HepG2 (cell line): ENCODE measurements around the gene MMP25. TPM values are rescaled to one million over a fixed set of nuclear protein-coding genes. Genes with fewer than 3 reads are reported as not detected.

Source experiments
- AGO2 ChIP-seq: fragments of 200-400 bp; formaldehyde crosslinking; optimal IDR thresholded peaks from 2 replicates; pipeline ENCODE3; 2017; ENCODE audit warnings: mild to moderate bottlenecking, low read depth, low read length, moderate library complexity
- ARID2 ChIP-seq: sonication (generic); formaldehyde crosslinking; IDR thresholded peaks from 2 replicates; pipeline ENCODE4 v1.8.1; 2022; ENCODE audit warnings: mild to moderate bottlenecking, missing genetic modification reagents, borderline replicate concordance
- CSRNP2 ChIP-seq: sonication (generic); formaldehyde crosslinking; conservative IDR thresholded peaks from 2 replicates; pipeline ENCODE4 v1.8.0; 2022; ENCODE audit warnings: low read depth, missing genetic modification reagents
- MAFK ChIP-seq, 2 experiments: IDR thresholded peaks in 1 of 2; conservative IDR thresholded peaks in 1 of 2; 2 replicates each; pipeline ENCODE4 v1.6.1; 2011; ENCODE audit warnings: improper control_type of control experiment in 2 of 2, low read length in 2 of 2
- RERE ChIP-seq: IDR thresholded peaks from 2 replicates; pipeline ENCODE4 v1.6.1; 2016; ENCODE audit warnings: low read depth, missing genetic modification reagents, missing compliant biosample characterization
- SP5 ChIP-seq: IDR thresholded peaks from 2 replicates; pipeline ENCODE4 v1.6.1; 2016; ENCODE audit warnings: low read depth, borderline replicate concordance
- ZSCAN12 ChIP-seq: sonication (generic); formaldehyde crosslinking; IDR thresholded peaks from 2 replicates; pipeline ENCODE4 v1.9.0; 2021; ENCODE audit warnings: mild to moderate bottlenecking, missing genetic modification reagents
- polyA plus RNA-seq, 8 experiments: library from polyadenylated mRNA; depleted of rRNA in 3 of 8; stranded (reverse) in 7 of 8; unstranded in 1 of 8; fragments of >200 nt; fragmentation: Illumina TruSeq in 4 of 8; extraction: Trizol in 4 of 8; gene quantifications; 2 replicates each; pipeline versions ENCODE4 v1.2.1 to v1.2.3, GENCODE V29; 2011 to 2016; ENCODE audit warnings: low read depth in 4 of 8, missing spikeins in 1 of 8, mixed read lengths in 1 of 8; ENCODE audit not compliant: insufficient read depth in 1 of 8
- total RNA-seq, 5 experiments: library from RNA; depleted of rRNA; stranded (reverse); fragments of >200 nt; fragmentation: Illumina TruSeq; extraction: Trizol; gene quantifications; 2 replicates each; pipeline ENCODE4 v1.2.3, GENCODE V29; 2016; ENCODE audit warnings: low read depth in 1 of 5
- TF ChIP-seq, protein P1 (sequence below): sonication (generic); formaldehyde crosslinking; IDR thresholded peaks from one replicate; pipeline ENCODE4 v1.5.1; 2020; ENCODE audit warnings: mild to moderate bottlenecking, missing genetic modification reagents; ENCODE audit errors: not compliant biosample characterization
- TF ChIP-seq, protein P2 (sequence below): sonication (generic); formaldehyde crosslinking; IDR thresholded peaks from 2 replicates; pipeline ENCODE4 v1.9.0; 2021; ENCODE audit warnings: missing genetic modification reagents, mild to moderate bottlenecking, borderline replicate concordance

Gene MMP25
- total and polyA plus RNA-seq, 2 of the 13 experiments (the other 11 are each of a cell fraction or from before 2014, with no cell fraction given) = 0.04 to 0.08 TPM

DNA sequence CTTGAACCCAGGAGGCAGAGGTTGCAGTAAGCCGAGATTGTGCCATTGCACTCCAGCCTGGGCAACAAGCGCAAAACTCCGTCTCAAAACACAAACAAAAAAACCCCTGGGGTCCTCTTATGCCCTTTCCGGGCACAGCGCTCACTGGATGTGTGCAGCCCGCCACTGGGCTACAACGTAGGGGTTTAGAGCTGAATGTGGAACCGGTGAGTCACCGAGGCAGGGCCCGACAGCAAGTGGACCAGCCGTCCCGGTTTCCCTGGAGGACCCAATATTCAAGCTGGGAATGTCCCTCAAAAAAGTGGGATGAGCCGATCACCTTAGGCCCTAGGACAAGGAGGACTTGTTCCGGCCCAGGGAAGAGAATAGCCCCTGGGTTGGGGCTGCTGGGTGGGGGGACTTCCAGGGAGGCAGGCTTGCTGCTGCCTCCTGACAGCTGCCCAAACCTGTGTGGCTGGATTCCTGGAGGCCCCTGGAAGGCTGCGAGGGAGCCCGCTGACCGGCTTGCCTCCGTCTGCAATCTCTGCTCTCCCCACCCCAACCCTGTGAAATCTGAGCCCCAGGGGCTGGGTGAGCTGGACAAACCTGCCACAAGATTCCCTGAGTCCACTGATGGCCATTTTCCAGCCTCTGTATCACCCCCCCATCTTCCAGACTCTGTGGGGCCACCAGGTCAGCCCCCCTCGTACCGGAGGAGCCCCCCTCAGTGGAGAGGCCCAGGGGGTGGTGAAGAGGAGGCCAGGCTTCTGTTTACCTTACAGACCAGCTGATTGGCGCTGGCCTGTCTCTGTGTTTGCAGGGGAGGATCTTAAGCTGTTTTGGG, 36.6 kb upstream of the MMP25 start (continued):
- TF ChIP-seq, protein P1, sequence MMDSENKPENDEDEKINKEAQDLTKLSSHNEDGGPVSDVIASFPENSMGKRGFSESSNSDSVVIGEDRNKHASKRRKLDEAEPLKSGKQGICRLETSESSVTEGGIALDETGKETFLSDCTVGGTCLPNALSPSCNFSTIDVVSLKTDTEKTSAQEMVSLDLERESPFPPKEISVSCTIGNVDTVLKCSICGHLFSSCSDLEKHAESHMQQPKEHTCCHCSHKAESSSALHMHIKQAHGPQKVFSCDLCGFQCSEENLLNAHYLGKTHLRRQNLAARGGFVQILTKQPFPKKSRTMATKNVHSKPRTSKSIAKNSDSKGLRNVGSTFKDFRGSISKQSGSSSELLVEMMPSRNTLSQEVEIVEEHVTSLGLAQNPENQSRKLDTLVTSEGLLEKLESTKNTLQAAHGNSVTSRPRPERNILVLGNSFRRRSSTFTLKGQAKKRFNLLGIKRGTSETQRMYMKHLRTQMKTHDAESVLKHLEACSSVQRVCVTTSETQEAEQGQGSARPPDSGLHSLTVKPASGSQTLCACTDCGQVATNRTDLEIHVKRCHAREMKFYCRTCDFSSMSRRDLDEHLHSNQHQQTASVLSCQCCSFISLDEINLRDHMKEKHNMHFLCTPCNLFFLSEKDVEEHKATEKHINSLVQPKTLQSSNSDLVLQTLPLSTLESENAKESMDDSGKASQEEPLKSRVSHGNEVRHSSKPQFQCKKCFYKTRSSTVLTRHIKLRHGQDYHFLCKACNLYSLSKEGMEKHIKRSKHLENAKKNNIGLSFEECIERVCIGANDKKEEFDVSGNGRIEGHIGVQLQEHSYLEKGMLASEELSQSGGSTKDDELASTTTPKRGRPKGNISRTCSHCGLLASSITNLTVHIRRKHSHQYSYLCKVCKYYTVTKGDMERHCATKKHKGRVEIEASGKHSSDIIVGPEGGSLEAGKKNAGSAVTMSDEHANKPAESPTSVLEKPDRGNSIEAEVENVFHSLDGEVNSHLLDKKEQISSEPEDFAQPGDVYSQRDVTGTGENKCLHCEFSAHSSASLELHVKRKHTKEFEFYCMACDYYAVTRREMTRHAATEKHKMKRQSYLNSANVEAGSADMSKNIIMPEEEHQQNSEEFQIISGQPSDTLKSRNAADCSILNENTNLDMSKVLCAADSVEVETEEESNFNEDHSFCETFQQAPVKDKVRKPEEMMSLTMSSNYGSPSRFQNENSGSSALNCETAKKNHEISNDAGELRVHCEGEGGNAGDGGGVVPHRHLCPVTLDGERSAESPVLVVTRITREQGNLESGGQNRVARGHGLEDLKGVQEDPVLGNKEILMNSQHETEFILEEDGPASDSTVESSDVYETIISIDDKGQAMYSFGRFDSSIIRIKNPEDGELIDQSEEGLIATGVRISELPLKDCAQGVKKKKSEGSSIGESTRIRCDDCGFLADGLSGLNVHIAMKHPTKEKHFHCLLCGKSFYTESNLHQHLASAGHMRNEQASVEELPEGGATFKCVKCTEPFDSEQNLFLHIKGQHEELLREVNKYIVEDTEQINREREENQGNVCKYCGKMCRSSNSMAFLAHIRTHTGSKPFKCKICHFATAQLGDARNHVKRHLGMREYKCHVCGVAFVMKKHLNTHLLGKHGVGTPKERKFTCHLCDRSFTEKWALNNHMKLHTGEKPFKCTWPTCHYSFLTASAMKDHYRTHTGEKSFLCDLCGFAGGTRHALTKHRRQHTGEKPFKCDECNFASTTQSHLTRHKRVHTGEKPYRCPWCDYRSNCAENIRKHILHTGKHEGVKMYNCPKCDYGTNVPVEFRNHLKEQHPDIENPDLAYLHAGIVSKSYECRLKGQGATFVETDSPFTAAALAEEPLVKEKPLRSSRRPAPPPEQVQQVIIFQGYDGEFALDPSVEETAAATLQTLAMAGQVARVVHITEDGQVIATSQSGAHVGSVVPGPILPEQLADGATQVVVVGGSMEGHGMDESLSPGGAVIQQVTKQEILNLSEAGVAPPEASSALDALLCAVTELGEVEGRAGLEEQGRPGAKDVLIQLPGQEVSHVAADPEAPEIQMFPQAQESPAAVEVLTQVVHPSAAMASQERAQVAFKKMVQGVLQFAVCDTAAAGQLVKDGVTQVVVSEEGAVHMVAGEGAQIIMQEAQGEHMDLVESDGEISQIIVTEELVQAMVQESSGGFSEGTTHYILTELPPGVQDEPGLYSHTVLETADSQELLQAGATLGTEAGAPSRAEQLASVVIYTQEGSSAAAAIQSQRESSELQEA = no peak
- TF ChIP-seq RERE (CRISPR knock-in tag) (no peak), CSRNP2 (no peak), MAFK (conservative IDR thresholded peaks at IDR 0.05 in 1 of 2, IDR thresholded peaks at IDR 0.05 in 1 of 2; ENCODE audit: low read length in 2 of 2) (no peak), SP5 (CRISPR knock-in tag) (0 out of 2 replicates have a peak, but pooled peaks have one; percentile 31), AGO2 (peak; percentile 36), ARID2 (CRISPR knock-in tag) (no peak), ZSCAN12 (CRISPR knock-in tag) (no peak)
- TF ChIP-seq, protein P2, sequence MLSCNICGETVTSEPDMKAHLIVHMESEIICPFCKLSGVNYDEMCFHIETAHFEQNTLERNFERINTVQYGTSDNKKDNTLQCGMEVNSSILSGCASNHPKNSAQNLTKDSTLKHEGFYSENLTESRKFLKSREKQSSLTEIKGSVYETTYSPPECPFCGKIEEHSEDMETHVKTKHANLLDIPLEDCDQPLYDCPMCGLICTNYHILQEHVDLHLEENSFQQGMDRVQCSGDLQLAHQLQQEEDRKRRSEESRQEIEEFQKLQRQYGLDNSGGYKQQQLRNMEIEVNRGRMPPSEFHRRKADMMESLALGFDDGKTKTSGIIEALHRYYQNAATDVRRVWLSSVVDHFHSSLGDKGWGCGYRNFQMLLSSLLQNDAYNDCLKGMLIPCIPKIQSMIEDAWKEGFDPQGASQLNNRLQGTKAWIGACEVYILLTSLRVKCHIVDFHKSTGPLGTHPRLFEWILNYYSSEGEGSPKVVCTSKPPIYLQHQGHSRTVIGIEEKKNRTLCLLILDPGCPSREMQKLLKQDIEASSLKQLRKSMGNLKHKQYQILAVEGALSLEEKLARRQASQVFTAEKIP (CRISPR knock-in tag) = no peak
